ENCODE data around the gene CENATAC. TPM values are rescaled to one million over a fixed set of nuclear protein-coding genes. Genes with fewer than 3 reads are reported as not detected.
A peak's percentile ranks its signal among the peaks of the same experiment; 100 is the strongest.
"Not testable (repeated sequence)": the region's sequence is repeated elsewhere in the genome, so short reads cannot be mapped to it uniquely, and the experiment has no call there.

CENATAC gene
- total RNA-seq, 1 donor from 2014 or later: 8.4 TPM

DNA sequence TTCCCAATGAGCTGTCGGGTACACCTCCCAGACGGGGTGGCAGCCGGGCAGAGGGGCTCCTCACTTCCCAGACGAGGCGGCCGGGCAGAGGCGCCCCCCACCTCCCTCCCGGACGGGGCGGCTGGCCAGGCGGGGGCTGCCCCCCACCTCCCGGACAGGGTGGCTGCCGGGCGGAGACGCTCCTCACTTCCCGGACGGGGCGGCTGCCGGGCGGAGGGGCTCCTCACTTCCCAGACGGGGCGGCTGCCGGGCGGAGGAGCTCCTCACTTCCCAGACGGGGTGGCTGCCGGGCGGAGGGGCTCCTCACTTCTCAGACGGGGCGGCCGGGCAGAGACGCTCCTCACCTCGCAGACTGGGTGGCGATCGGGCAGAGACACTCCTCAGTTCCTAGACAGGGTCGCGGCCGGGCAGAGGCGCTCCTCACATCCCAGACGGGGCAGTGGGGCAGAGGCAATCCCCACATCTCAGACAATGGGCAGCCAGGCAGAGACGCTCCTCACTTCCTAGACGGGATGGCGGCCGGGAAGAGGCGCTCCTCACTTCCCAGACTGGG lies 6.4 kb upstream of the CENATAC start:
- not testable (repeated sequence) for H3K27me3 ChIP-seq (ENCODE audit: control insufficient read depth in 3 of 3, insufficient read depth in 3 of 3, low read length in 3 of 3); H3K9ac ChIP-seq (ENCODE audit: low read depth in 1 of 3, low read length in 3 of 3); H3K9me3 ChIP-seq (ENCODE audit: control insufficient read depth in 3 of 3, low read length in 3 of 3); H3K27ac ChIP-seq (ENCODE audit: low read depth, low read length); H3K36me3 ChIP-seq (ENCODE audit: control insufficient read depth in 3 of 3, insufficient read depth in 3 of 3, low read length in 3 of 3); H3K4me1 ChIP-seq (ENCODE audit: control insufficient read depth in 3 of 3, insufficient read depth in 3 of 3, low read length in 3 of 3); H3K4me3 ChIP-seq (ENCODE audit: low read length in 3 of 3)

DNA sequence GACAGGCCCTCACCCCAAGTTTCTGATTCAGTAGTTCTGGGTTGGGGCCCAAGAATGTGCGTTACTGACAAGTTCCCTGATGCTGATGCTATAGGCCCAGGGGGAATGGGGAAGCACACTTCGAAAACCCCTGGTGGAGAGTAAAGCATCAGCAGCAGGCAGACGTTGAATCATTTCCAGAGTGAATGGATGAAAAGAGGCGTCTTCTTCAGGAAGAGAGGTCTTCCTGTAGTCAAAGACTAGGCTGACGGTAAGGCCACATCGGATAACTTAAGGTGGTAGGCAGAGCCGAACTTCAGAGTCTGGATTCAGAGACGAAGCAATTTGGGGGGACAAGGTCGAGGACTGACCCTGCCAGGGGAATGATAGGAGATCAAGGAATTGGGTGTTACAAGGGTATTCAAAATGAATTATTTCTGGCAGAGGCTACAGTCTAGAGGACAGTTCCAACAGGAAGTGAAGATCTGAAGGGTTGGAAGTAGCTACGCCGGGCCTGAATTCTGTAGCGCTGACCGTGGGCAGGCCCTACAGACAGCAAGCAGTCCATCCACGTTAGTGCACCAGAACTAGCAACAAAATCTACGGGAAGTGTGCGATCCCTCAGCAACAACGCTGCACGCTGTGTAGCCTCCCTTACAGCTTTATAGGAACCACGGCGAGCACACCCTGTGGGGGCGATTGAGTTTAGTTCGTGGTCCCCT lies 862 bp upstream of the CENATAC start:
- H3K9me3 ChIP-seq (ENCODE audit: control insufficient read depth in 3 of 3, low read length in 3 of 3): no peaks in the 10 kb centered on the region
- H3K4me3 ChIP-seq (ENCODE audit: low read length in 3 of 3): peak overlapping the region; percentile 100
- no peaks in the 10 kb centered on the region for H3K27me3 ChIP-seq (ENCODE audit: control insufficient read depth in 3 of 3, insufficient read depth in 3 of 3, low read length in 3 of 3)
- H3K4me1 ChIP-seq (ENCODE audit: control insufficient read depth in 3 of 3, insufficient read depth in 3 of 3, low read length in 3 of 3): peaks cover 20 to 33% (median 30%) of the 10 kb centered on the region in 3 donors
- peaks cover 9 to 15% (median 13%) of the 10 kb centered on the region in 3 donors for H3K36me3 ChIP-seq (ENCODE audit: control insufficient read depth in 3 of 3, insufficient read depth in 3 of 3, low read length in 3 of 3)
- peak overlapping the region; percentile 88 to 95 (median 92) for H3K9ac ChIP-seq (ENCODE audit: low read depth in 1 of 3, low read length in 3 of 3)
- H3K27ac ChIP-seq (ENCODE audit: low read depth, low read length): peak overlapping the region; percentile 80

DNA sequence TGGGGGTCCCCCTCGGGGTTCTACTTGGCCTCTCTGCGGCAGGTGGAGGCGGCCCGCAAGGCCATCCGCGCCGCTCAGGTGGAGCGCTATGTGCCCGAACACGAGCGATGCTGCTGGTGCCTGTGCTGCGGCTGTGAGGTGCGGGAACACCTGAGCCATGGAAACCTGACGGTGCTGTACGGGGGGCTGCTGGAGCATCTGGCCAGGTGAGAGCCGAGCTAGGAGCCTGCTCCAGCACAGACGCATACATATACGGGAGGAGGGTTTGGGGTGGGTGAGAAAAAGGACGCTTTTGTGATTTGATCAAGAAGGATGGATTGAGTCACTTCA lies 415 bp downstream of the CENATAC start:
- Histone ChIP-seq H3K9ac (ENCODE audit: low read depth in 1 of 3, low read length in 3 of 3) (peak overlapping the region; percentile 91 to 95 (median 92)), H3K27ac (ENCODE audit: low read depth, low read length) (peak overlapping the region; percentile 80), H3K27me3 (ENCODE audit: control insufficient read depth in 3 of 3, insufficient read depth in 3 of 3, low read length in 3 of 3) (no peaks in the 10 kb centered on the region), H3K4me1 (ENCODE audit: control insufficient read depth in 3 of 3, insufficient read depth in 3 of 3, low read length in 3 of 3) (peaks cover 20 to 33% (median 30%) of the 10 kb centered on the region in 3 donors), H3K36me3 (ENCODE audit: control insufficient read depth in 3 of 3, insufficient read depth in 3 of 3, low read length in 3 of 3) (peaks cover 13 to 20% (median 15%) of the 10 kb centered on the region in 3 donors), H3K9me3 (ENCODE audit: control insufficient read depth in 3 of 3, low read length in 3 of 3) (no peaks in the 10 kb centered on the region), H3K4me3 (ENCODE audit: low read length in 3 of 3) (peak overlapping the region; percentile 100)

DNA sequence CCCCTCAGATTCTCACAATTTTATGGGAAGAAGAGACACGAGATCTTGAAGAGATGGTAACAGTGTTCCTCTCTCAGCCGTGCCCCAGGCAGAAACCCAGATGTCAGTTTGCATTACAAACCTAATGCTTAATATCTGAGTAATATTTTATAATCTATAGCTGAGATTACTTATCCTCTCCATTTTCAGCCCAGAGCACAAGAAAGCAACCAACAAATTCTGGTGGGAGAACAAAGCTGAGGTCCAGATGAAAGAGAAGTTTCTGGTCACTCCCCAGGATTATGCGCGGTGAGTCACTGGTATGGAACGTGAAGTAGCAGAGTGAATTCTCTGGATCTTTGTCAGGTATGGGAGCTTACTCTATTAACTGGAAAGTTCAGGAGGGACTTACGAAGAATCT lies 884 bp downstream of the CENATAC start:
- Histone ChIP-seq H3K36me3 (ENCODE audit: control insufficient read depth in 3 of 3, insufficient read depth in 3 of 3, low read length in 3 of 3) (peaks cover 13 to 20% (median 16%) of the 10 kb centered on the region in 3 donors), H3K9me3 (ENCODE audit: control insufficient read depth in 3 of 3, low read length in 3 of 3) (no peaks in the 10 kb centered on the region), H3K9ac (ENCODE audit: low read depth in 1 of 3, low read length in 3 of 3) (peak overlapping the region; percentile 91 to 95 (median 92)), H3K4me1 (ENCODE audit: control insufficient read depth in 3 of 3, insufficient read depth in 3 of 3, low read length in 3 of 3) (peaks cover 20 to 33% (median 30%) of the 10 kb centered on the region in 3 donors), H3K4me3 (ENCODE audit: low read length in 3 of 3) (peak overlapping the region; percentile 100), H3K27ac (ENCODE audit: low read depth, low read length) (peak overlapping the region; percentile 80), H3K27me3 (ENCODE audit: control insufficient read depth in 3 of 3, insufficient read depth in 3 of 3, low read length in 3 of 3) (no peaks in the 10 kb centered on the region)

DNA sequence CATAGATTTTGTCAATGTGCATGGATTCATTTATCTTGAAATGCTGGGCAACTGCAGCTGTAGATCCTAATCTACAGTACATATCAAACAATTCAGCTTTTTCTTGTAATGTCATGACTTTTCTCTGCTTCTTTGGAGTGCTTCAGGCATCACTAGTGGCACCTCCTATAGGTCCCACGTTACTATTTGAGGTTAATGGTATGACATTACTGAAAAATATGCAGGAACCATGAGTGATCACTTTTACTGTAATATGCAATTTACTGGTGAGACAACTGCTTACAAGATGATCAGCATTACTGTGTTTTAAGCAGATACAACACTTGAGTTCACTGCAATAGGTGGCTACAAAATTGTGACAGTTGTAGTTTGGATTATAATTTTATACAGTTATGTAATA lies 3.0 kb downstream of the CENATAC start:
- no peaks in the 10 kb centered on the region for H3K27me3 ChIP-seq (ENCODE audit: control insufficient read depth in 3 of 3, insufficient read depth in 3 of 3, low read length in 3 of 3)
- no peak overlapping the region for H3K4me3 ChIP-seq (ENCODE audit: low read length in 3 of 3)
- no peak overlapping the region for H3K27ac ChIP-seq (ENCODE audit: low read depth, low read length)
- H3K4me1 ChIP-seq (ENCODE audit: control insufficient read depth in 3 of 3, insufficient read depth in 3 of 3, low read length in 3 of 3): peaks cover 20 to 33% (median 30%) of the 10 kb centered on the region in 3 donors
- H3K9me3 ChIP-seq (ENCODE audit: control insufficient read depth in 3 of 3, low read length in 3 of 3): no peaks in the 10 kb centered on the region
- H3K9ac ChIP-seq (ENCODE audit: low read depth in 1 of 3, low read length in 3 of 3): no peak overlapping the region
- peaks cover 13 to 25% (median 19%) of the 10 kb centered on the region in 3 donors for H3K36me3 ChIP-seq (ENCODE audit: control insufficient read depth in 3 of 3, insufficient read depth in 3 of 3, low read length in 3 of 3)

DNA sequence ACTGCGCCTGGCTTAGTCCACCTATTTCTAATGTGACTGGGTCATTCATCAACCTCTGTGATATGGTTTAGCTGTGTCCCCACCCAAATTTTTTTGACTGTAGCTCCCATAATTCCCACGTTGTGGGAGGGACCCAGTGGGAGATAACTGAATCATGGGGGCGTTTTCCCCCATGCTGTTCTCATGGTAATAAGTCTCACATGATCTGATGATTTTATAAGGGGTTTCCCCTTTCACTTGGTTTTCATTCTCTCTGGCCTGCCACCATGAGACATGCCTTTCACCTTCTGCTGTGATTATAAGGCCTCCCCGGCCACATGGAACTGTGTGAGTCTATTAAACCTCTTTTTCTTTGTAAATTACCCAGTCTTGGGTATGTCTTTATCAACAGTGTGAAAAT lies 8.7 kb downstream of the CENATAC start:
- peaks cover 14 to 44% (median 26%) of the 10 kb centered on the region in 3 donors for H3K36me3 ChIP-seq (ENCODE audit: control insufficient read depth in 3 of 3, insufficient read depth in 3 of 3, low read length in 3 of 3)
- H3K27me3 ChIP-seq (ENCODE audit: control insufficient read depth in 3 of 3, insufficient read depth in 3 of 3, low read length in 3 of 3): no peaks in the 10 kb centered on the region
- H3K9me3 ChIP-seq (ENCODE audit: control insufficient read depth in 3 of 3, low read length in 3 of 3): no peaks in the 10 kb centered on the region
- H3K27ac ChIP-seq (ENCODE audit: low read depth, low read length): no peak overlapping the region
- H3K4me1 ChIP-seq (ENCODE audit: control insufficient read depth in 3 of 3, insufficient read depth in 3 of 3, low read length in 3 of 3): no peaks in the 10 kb centered on the region
- no peak overlapping the region for H3K9ac ChIP-seq (ENCODE audit: low read depth in 1 of 3, low read length in 3 of 3)
- H3K4me3 ChIP-seq (ENCODE audit: low read length in 3 of 3): no peak overlapping the region

DNA sequence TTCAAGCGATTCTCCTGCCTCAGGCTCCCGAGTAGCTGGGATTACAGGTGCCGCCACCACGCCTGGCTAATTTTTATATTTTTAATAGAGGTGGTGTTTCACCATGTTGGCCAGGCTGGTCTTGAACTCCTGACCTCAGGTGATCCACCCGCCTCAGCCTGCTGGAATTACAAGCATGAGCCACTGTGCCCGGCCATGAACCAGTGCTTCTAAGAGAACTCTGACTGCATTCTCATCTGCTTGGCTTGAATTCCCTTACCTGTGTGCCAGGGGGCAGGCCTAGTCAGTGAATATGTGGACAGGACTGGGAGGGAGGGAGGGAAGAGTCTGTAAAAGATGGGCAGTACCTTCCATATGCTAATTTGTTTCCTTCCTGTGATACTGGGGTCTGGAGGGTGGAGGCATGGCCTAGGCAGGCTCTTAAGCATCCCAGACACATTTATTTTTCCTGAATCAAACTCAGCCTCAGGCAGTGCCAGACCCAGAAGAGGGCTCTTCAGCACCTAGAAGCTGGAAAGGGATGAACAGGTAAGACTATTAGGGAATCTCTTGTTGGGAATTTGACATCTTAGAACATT lies 13.6 kb downstream of the CENATAC start:
- no peak overlapping the region for H3K27ac ChIP-seq (ENCODE audit: low read depth, low read length)
- H3K36me3 ChIP-seq (ENCODE audit: control insufficient read depth in 3 of 3, insufficient read depth in 3 of 3, low read length in 3 of 3): peaks cover 39 to 70% (median 62%) of the 10 kb centered on the region in 3 donors
- no peaks in the 10 kb centered on the region for H3K27me3 ChIP-seq (ENCODE audit: control insufficient read depth in 3 of 3, insufficient read depth in 3 of 3, low read length in 3 of 3)
- no peaks in the 10 kb centered on the region for H3K9me3 ChIP-seq (ENCODE audit: control insufficient read depth in 3 of 3, low read length in 3 of 3)
- H3K9ac ChIP-seq (ENCODE audit: low read depth in 1 of 3, low read length in 3 of 3): no peak overlapping the region
- H3K4me1 ChIP-seq (ENCODE audit: control insufficient read depth in 3 of 3, insufficient read depth in 3 of 3, low read length in 3 of 3): peaks cover 4 to 9% (median 7%) of the 10 kb centered on the region in 3 donors
- H3K4me3 ChIP-seq (ENCODE audit: low read length in 3 of 3): no peak overlapping the region

DNA sequence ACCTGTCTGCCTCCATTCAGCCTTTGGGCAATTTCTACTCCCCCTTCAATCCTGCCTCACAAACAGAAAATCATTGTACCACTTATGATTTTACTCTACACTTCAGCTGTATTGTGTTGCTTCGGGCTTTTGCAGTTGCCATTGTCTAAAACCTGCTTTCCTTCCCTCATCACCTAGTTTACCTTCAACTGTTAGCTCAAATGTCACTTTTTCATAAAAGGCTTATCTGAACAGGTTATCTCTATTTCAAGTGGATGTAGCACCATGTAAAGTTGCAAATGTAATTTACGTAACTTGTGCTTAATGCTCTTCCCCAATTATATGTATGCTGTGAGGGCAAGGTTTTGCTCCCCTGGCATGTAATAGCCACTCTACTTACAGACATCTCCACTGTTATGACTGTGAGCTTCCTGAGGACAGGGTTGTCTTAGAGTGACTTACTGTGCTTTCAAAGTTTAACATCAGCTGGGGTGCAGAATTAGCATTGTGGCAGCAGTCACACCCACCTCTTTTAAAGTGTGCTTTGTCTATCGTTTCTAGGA lies 14.8 kb downstream of the CENATAC start:
- Histone ChIP-seq H3K9ac (ENCODE audit: low read depth in 1 of 3, low read length in 3 of 3) (no peak overlapping the region), H3K9me3 (ENCODE audit: control insufficient read depth in 3 of 3, low read length in 3 of 3) (no peaks in the 10 kb centered on the region), H3K27ac (ENCODE audit: low read depth, low read length) (no peak overlapping the region), H3K4me3 (ENCODE audit: low read length in 3 of 3) (no peak overlapping the region), H3K27me3 (ENCODE audit: control insufficient read depth in 3 of 3, insufficient read depth in 3 of 3, low read length in 3 of 3) (no peaks in the 10 kb centered on the region), H3K36me3 (ENCODE audit: control insufficient read depth in 3 of 3, insufficient read depth in 3 of 3, low read length in 3 of 3) (peaks cover 39 to 68% (median 56%) of the 10 kb centered on the region in 3 donors), H3K4me1 (ENCODE audit: control insufficient read depth in 3 of 3, insufficient read depth in 3 of 3, low read length in 3 of 3) (peaks cover 10 to 17% (median 16%) of the 10 kb centered on the region in 3 donors)

DNA sequence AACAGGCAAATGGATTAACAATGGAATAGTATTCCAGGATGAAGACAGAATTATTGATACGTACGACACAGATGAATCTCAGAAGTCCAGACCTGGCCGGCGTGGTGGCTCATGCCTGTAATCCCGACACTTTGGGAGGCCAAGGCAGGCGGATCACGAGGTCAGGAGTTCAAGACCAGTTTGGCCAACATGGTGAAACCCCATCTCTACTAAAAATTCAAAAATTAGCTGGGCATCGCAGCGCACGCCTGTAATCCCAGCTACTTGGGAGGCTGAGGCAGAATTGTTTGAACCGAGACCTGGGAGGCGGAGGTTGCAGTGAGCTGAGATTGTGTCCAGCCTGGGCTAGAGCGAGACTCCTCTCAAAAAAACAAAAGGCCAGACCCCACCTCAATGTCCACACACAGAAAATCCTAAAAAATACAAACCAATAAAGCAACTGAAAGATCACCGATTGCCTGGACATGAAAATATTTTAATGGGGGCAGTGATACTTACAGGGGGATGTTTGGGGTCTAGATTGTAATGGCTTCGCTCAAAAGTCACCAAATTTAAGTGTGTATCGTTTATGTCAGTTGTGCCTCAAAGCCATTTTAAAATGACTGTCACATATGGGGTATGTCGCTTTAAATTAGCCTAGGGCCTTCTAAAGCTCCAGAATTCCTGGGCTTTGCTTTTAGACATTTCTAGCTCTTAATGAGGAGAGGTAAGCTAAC lies 16.4 kb downstream of the CENATAC start:
- Histone ChIP-seq H3K27ac (ENCODE audit: low read depth, low read length) (no peak overlapping the region), H3K4me1 (ENCODE audit: control insufficient read depth in 3 of 3, insufficient read depth in 3 of 3, low read length in 3 of 3) (peaks cover 14 to 27% (median 19%) of the 10 kb centered on the region in 3 donors), H3K4me3 (ENCODE audit: low read length in 3 of 3) (no peak overlapping the region), H3K36me3 (ENCODE audit: control insufficient read depth in 3 of 3, insufficient read depth in 3 of 3, low read length in 3 of 3) (peaks cover 41 to 62% (median 49%) of the 10 kb centered on the region in 3 donors), H3K27me3 (ENCODE audit: control insufficient read depth in 3 of 3, insufficient read depth in 3 of 3, low read length in 3 of 3) (no peaks in the 10 kb centered on the region), H3K9ac (ENCODE audit: low read depth in 1 of 3, low read length in 3 of 3) (no peak overlapping the region), H3K9me3 (ENCODE audit: control insufficient read depth in 3 of 3, low read length in 3 of 3) (no peaks in the 10 kb centered on the region)

All from skeletal muscle tissue (tissue), 4 donors.